Smooth muscle cell (in vitro differentiated cells): ENCODE results near the gene SIX6. TPM values are rescaled to one million over a fixed set of nuclear protein-coding genes. Genes with fewer than 3 reads are reported as not detected.

ENCODE experiments used
- DNase-seq: peaks from one replicate; lab custom pipeline; 2025; ENCODE audit not compliant: unreplicated experiment; lab: John Stamatoyannopoulos, UW
- H2AFZ ChIP-seq: fragments of 200-600 bp; sonication (generic); 2 replicates; pipeline ENCODE4 v1.6.0; 2016; ENCODE audit warnings: antibody characterized with exemption, low read depth, mild to moderate bottlenecking
- H3F3A ChIP-seq: fragments of 200-600 bp; sonication (generic); 2 replicates; pipeline ENCODE4 v1.6.0; 2017; ENCODE audit warnings: antibody characterized with exemption, low read depth
- H3K27ac ChIP-seq: fragments of 200-600 bp; sonication (generic); 2 replicates; pipeline ENCODE4 v1.5.1; 2016; ENCODE audit warnings: low read depth, mild to moderate bottlenecking
- H3K27me3 ChIP-seq: fragments of 200-600 bp; sonication (generic); 2 replicates; pipeline ENCODE4 v1.6.1; 2016; ENCODE audit warnings: low read depth, mild to moderate bottlenecking
- H3K36me3 ChIP-seq: fragments of 200-600 bp; sonication (generic); 2 replicates; pipeline ENCODE4 v1.5.1; 2016; ENCODE audit warnings: low read depth
- H3K4me1 ChIP-seq: fragments of 200-600 bp; sonication (generic); 2 replicates; pipeline ENCODE4 v1.5.1; 2016; ENCODE audit warnings: low read depth
- H3K4me2 ChIP-seq: fragments of 200-600 bp; sonication (generic); 2 replicates; pipeline ENCODE4 v1.6.0; 2016; ENCODE audit warnings: mild to moderate bottlenecking
- H3K4me3 ChIP-seq: fragments of 200-600 bp; sonication (generic); 2 replicates; pipeline ENCODE4 v1.5.1; 2016; ENCODE audit warnings: mild to moderate bottlenecking
- H3K79me2 ChIP-seq: fragments of 200-600 bp; sonication (generic); 2 replicates; pipeline ENCODE4 v1.6.0; 2016; ENCODE audit warnings: low read depth, mild to moderate bottlenecking
- H3K9ac ChIP-seq: fragments of 200-600 bp; sonication (generic); 2 replicates; pipeline ENCODE4 v1.6.0; 2016; ENCODE audit warnings: low read depth
- H3K9me3 ChIP-seq: fragments of 200-600 bp; sonication (generic); replicated peaks from 2 replicates; pipeline ENCODE4 v1.5.1; 2016; ENCODE audit warnings: low read depth
- H4K20me1 ChIP-seq: fragments of 200-600 bp; sonication (generic); 2 replicates; pipeline ENCODE4 v1.6.0; 2016; ENCODE audit warnings: low read depth
- CTCF ChIP-seq: fragments of 200-600 bp; sonication (generic); IDR thresholded peaks from 2 replicates; pipeline ENCODE4 v1.5.1; 2017; ENCODE audit warnings: borderline replicate concordance, mild to moderate bottlenecking, antibody characterized with exemption; ENCODE audit not compliant: insufficient read depth, poor library complexity, severe bottlenecking
- WGBS: methylation state at CpG from one replicate; pipeline ENCODE4 v1.1.7; 2016; ENCODE audit warnings: low lambda C conversion rate; 5-methylcytosine and 5-hydroxymethylcytosine counted together
- polyA plus RNA-seq: library from polyadenylated mRNA; unstranded; fragments of >200 nt; fragmentation: Nextera tagmentation; extraction: Ambion mirVana; gene quantifications from 2 replicates; pipeline ENCODE4 v1.2.1, GENCODE V29; 2016
- total RNA-seq: library from RNA; depleted of rRNA; stranded (reverse); fragments of >200 nt; gene quantifications from 2 replicates; pipeline ENCODE4 v1.2.3, GENCODE V29; 2014

The SIX6 gene
- total and polyA plus RNA-seq, 2 experiments from 2014 or later, result not detected

GRCh38 chr14:60506462-60506984 is 2.4 kb upstream of the SIX6 start:
- no peak overlapping the region for H3K27ac ChIP-seq
- no peaks in the 10 kb centered on the region for H3K36me3 ChIP-seq
- H4K20me1 ChIP-seq, result no peaks in the 10 kb centered on the region
- no peak overlapping the region for H3K9ac ChIP-seq
- DNase-seq, result no peak
- H3K4me3 ChIP-seq, result no peak overlapping the region
- no peaks in the 10 kb centered on the region for H3F3A ChIP-seq
- H3K4me1 ChIP-seq, result peaks cover 18% of the 10 kb centered on the region
- WGBS, result 7% methylated on average over 17 of the region's 17 CpGs
- no peak for TF ChIP-seq CTCF
- H3K4me2 ChIP-seq, result no peak overlapping the region
- H3K27me3 ChIP-seq, result peaks cover 100% of the 10 kb centered on the region
- H3K9me3 ChIP-seq, result no peaks in the 10 kb centered on the region
- H2AFZ ChIP-seq, result no peak overlapping the region
- no peaks in the 10 kb centered on the region for H3K79me2 ChIP-seq

GRCh38 chr14:60506985-60507829 is 1.7 kb upstream of the SIX6 start:
- WGBS, result 8% methylated on average over 48 of the region's 48 CpGs
- DNase-seq, result no peak
- Histone ChIP-seq H3F3A (no peaks in the 10 kb centered on the region), H3K79me2 (no peaks in the 10 kb centered on the region), H3K4me2 (no peak overlapping the region), H4K20me1 (no peaks in the 10 kb centered on the region), H3K4me1 (peaks cover 20% of the 10 kb centered on the region), H3K9me3 (no peaks in the 10 kb centered on the region), H3K9ac (no peak overlapping the region), H3K4me3 (no peak overlapping the region), H3K27ac (no peak overlapping the region), H3K36me3 (no peaks in the 10 kb centered on the region), H3K27me3 (peaks cover 100% of the 10 kb centered on the region), H2AFZ (no peak overlapping the region)
- TF ChIP-seq CTCF, result no peak

- Histone ChIP-seq H3K9me3 (no peaks in the 10 kb centered on the region), H3K4me3 (no peak overlapping the region), H3K36me3 (no peaks in the 10 kb centered on the region), H3K9ac (no peak overlapping the region), H3K4me1 (peaks cover 25% of the 10 kb centered on the region), H3K79me2 (no peaks in the 10 kb centered on the region), H3K4me2 (no peak overlapping the region), H4K20me1 (no peaks in the 10 kb centered on the region), H3K27me3 (peaks cover 100% of the 10 kb centered on the region), H3K27ac (no peak overlapping the region), H2AFZ (no peak overlapping the region), H3F3A (no peaks in the 10 kb centered on the region)
- no peak for TF ChIP-seq CTCF
- no peak for DNase-seq
- 13% methylated on average over 5 of the region's 5 CpGs for WGBS
These were observed 611 bp upstream of the SIX6 start for GRCh38 chr14:60508363-60508706.
